HepG2 (cell line): ENCODE measurements around the gene PXT1. TPM values are rescaled to one million over a fixed set of nuclear protein-coding genes. Genes with fewer than 3 reads are reported as not detected.
A peak's percentile ranks its signal among the peaks of the same experiment; 100 is the strongest.

Experiments
- CEBPG ChIP-seq: IDR thresholded peaks from 2 replicates; pipeline ENCODE4 v1.6.1; 2016
- KLF6 ChIP-seq: IDR thresholded peaks from 2 replicates; pipeline ENCODE4 v1.8.0; 2016; ENCODE audit warnings: missing biosample characterization, missing genetic modification reagents
- MATR3 ChIP-seq: sonication (generic); formaldehyde crosslinking; IDR thresholded peaks from 2 replicates; pipeline ENCODE4 v1.4.0; 2020; ENCODE audit warnings: missing genetic modification reagents
- MYC ChIP-seq: sonication (generic); formaldehyde crosslinking; IDR thresholded peaks from 2 replicates; pipeline ENCODE4 v1.9.0; 2021; ENCODE audit warnings: missing genetic modification reagents, borderline replicate concordance
- MYNN ChIP-seq: sonication (generic); formaldehyde crosslinking; IDR thresholded peaks from 2 replicates; pipeline ENCODE4 v1.4.0; 2020; ENCODE audit warnings: mild to moderate bottlenecking, low read depth, missing genetic modification reagents
- NCOA5 ChIP-seq: sonication (generic); formaldehyde crosslinking; IDR thresholded peaks from 2 replicates; pipeline ENCODE4 v1.4.0; 2020; ENCODE audit warnings: missing genetic modification reagents
- NKX3-1 ChIP-seq: sonication (generic); formaldehyde crosslinking; IDR thresholded peaks from 2 replicates; pipeline ENCODE4 v1.5.0; 2020; ENCODE audit warnings: missing genetic modification reagents
- PAF1 ChIP-seq: IDR thresholded peaks from 2 replicates; pipeline ENCODE4 v1.6.1; 2016; ENCODE audit warnings: missing genetic modification reagents, missing compliant biosample characterization
- PHF5A ChIP-seq: IDR thresholded peaks from one replicate; pipeline ENCODE4 v1.6.1; 2018; ENCODE audit warnings: low read depth, missing genetic modification reagents; ENCODE audit not compliant: unreplicated experiment
- REL ChIP-seq: sonication (generic); formaldehyde crosslinking; conservative IDR thresholded peaks from 2 replicates; pipeline ENCODE4 v1.8.0; 2022; ENCODE audit warnings: mild to moderate bottlenecking, missing genetic modification reagents, moderate library complexity
- ZBTB21 ChIP-seq: sonication (generic); formaldehyde crosslinking; IDR thresholded peaks from 2 replicates; pipeline ENCODE4 v1.4.0; 2020; ENCODE audit warnings: missing genetic modification reagents
- ZNF17 ChIP-seq: sonication (generic); formaldehyde crosslinking; IDR thresholded peaks from 2 replicates; pipeline ENCODE4 v1.5.0; 2020; ENCODE audit warnings: mild to moderate bottlenecking, missing genetic modification reagents
- ZNF224 ChIP-seq: sonication (generic); formaldehyde crosslinking; IDR thresholded peaks from 2 replicates; pipeline ENCODE4 v1.5.0; 2020; ENCODE audit warnings: mild to moderate bottlenecking, missing genetic modification reagents
- ZNF260 ChIP-seq: sonication (generic); formaldehyde crosslinking; IDR thresholded peaks from 2 replicates; pipeline ENCODE4 v1.4.0; 2020; ENCODE audit warnings: missing genetic modification reagents, low read depth, mild to moderate bottlenecking, borderline replicate concordance
- ZNF382 ChIP-seq: sonication (generic); formaldehyde crosslinking; IDR thresholded peaks from 2 replicates; pipeline ENCODE4 v1.5.0; 2020; ENCODE audit warnings: missing genetic modification reagents, mild to moderate bottlenecking, borderline replicate concordance
- ZNF567 ChIP-seq: sonication (generic); formaldehyde crosslinking; IDR thresholded peaks from 2 replicates; pipeline ENCODE4 v1.8.1; 2023; ENCODE audit warnings: mild to moderate bottlenecking, missing genetic modification reagents, borderline replicate concordance
- polyA plus RNA-seq, 8 experiments: library from polyadenylated mRNA; depleted of rRNA in 3 of 8; stranded (reverse) in 7 of 8; unstranded in 1 of 8; fragments of >200 nt; fragmentation: Illumina TruSeq in 4 of 8; extraction: Trizol in 4 of 8; gene quantifications; 2 replicates each; pipeline versions ENCODE4 v1.2.1 to v1.2.3, GENCODE V29; 2011 to 2016; ENCODE audit warnings: low read depth in 4 of 8, missing spikeins in 1 of 8, mixed read lengths in 1 of 8; ENCODE audit not compliant: insufficient read depth in 1 of 8
- total RNA-seq, 5 experiments: library from RNA; depleted of rRNA; stranded (reverse); fragments of >200 nt; fragmentation: Illumina TruSeq; extraction: Trizol; gene quantifications; 2 replicates each; pipeline ENCODE4 v1.2.3, GENCODE V29; 2016; ENCODE audit warnings: low read depth in 1 of 5
- TF ChIP-seq, protein P1 (sequence below): sonication (generic); formaldehyde crosslinking; IDR thresholded peaks from 2 replicates; pipeline ENCODE4 v1.4.0; 2020; ENCODE audit warnings: mild to moderate bottlenecking, missing genetic modification reagents
- TF ChIP-seq, protein P2 (sequence below): sonication (generic); formaldehyde crosslinking; IDR thresholded peaks from 2 replicates; pipeline ENCODE4 v1.4.0; 2020; ENCODE audit warnings: missing genetic modification reagents
- TF ChIP-seq, protein P3 (sequence below): sonication (generic); formaldehyde crosslinking; IDR thresholded peaks from 2 replicates; pipeline ENCODE4 v1.4.0; 2020; ENCODE audit warnings: mild to moderate bottlenecking, low read depth, missing genetic modification reagents
- TF ChIP-seq, protein P4 (sequence below): sonication (generic); formaldehyde crosslinking; conservative IDR thresholded peaks from 2 replicates; pipeline ENCODE4 v1.5.0; 2020; ENCODE audit warnings: missing genetic modification reagents

Gene PXT1
- total and polyA plus RNA-seq, 2 of the 13 experiments (the other 11 are each of a cell fraction or from before 2014, with no cell fraction given): 0.04 TPM; not detected in 1

DNA sequence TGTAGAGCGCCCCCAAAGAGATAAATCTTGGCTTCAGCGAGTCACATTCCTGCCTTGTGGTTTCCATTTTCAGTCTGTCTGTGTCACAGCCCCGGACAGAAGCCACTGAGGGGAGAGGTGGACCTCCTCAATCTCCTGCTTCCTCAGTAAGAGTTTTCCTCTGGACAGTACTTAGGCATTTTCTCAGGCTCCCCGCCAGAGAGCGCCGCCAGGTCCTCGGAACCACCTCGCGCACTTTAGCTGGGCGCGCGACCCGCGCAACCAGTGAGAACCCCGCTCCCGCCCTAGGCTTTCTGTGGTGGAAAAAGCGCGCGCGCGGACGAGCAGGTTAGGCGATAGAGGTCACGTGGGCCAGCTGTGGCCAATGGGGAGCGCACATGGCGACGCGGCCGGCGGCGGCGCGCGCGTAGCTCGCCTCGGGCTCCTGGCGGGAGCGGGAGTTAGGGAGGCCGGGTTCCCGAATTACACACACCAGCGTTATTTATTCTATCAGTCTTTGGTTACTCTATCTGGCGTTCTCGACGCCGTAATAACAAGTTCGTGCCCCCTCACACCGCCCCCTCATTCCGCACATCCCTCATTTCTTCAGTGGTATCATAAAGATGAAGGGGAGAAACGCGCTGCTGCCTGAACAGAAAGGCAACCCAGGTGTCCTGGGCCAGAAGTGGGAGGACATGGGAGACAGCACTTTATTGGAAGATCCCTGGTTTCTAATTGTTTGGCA, 19.4 kb downstream of the PXT1 start (continued):
- peak; percentile 57; the same call in 1 of the 2 replicates for TF ChIP-seq ZNF567 (CRISPR knock-in tag)
- TF ChIP-seq, protein P1, sequence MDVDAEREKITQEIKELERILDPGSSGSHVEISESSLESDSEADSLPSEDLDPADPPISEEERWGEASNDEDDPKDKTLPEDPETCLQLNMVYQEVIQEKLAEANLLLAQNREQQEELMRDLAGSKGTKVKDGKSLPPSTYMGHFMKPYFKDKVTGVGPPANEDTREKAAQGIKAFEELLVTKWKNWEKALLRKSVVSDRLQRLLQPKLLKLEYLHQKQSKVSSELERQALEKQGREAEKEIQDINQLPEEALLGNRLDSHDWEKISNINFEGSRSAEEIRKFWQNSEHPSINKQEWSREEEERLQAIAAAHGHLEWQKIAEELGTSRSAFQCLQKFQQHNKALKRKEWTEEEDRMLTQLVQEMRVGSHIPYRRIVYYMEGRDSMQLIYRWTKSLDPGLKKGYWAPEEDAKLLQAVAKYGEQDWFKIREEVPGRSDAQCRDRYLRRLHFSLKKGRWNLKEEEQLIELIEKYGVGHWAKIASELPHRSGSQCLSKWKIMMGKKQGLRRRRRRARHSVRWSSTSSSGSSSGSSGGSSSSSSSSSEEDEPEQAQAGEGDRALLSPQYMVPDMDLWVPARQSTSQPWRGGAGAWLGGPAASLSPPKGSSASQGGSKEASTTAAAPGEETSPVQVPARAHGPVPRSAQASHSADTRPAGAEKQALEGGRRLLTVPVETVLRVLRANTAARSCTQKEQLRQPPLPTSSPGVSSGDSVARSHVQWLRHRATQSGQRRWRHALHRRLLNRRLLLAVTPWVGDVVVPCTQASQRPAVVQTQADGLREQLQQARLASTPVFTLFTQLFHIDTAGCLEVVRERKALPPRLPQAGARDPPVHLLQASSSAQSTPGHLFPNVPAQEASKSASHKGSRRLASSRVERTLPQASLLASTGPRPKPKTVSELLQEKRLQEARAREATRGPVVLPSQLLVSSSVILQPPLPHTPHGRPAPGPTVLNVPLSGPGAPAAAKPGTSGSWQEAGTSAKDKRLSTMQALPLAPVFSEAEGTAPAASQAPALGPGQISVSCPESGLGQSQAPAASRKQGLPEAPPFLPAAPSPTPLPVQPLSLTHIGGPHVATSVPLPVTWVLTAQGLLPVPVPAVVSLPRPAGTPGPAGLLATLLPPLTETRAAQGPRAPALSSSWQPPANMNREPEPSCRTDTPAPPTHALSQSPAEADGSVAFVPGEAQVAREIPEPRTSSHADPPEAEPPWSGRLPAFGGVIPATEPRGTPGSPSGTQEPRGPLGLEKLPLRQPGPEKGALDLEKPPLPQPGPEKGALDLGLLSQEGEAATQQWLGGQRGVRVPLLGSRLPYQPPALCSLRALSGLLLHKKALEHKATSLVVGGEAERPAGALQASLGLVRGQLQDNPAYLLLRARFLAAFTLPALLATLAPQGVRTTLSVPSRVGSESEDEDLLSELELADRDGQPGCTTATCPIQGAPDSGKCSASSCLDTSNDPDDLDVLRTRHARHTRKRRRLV (CRISPR knock-in tag): peak; percentile 87
- TF ChIP-seq, protein P2, sequence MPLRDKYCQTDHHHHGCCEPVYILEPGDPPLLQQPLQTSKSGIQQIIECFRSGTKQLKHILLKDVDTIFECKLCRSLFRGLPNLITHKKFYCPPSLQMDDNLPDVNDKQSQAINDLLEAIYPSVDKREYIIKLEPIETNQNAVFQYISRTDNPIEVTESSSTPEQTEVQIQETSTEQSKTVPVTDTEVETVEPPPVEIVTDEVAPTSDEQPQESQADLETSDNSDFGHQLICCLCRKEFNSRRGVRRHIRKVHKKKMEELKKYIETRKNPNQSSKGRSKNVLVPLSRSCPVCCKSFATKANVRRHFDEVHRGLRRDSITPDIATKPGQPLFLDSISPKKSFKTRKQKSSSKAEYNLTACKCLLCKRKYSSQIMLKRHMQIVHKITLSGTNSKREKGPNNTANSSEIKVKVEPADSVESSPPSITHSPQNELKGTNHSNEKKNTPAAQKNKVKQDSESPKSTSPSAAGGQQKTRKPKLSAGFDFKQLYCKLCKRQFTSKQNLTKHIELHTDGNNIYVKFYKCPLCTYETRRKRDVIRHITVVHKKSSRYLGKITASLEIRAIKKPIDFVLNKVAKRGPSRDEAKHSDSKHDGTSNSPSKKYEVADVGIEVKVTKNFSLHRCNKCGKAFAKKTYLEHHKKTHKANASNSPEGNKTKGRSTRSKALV (CRISPR knock-in tag): peak; percentile 59; the same call in 1 of the 2 replicates
- TF ChIP-seq ZBTB21 (CRISPR knock-in tag): no peak
- TF ChIP-seq KLF6: peak; percentile 80
- no peak for TF ChIP-seq NKX3-1 (CRISPR knock-in tag)
- TF ChIP-seq ZNF260 (CRISPR knock-in tag): no peak
- no peak; the same call in 1 of the 2 replicates for TF ChIP-seq ZNF17 (CRISPR knock-in tag)
- peak; percentile 98 for TF ChIP-seq MYNN
- TF ChIP-seq, protein P3, sequence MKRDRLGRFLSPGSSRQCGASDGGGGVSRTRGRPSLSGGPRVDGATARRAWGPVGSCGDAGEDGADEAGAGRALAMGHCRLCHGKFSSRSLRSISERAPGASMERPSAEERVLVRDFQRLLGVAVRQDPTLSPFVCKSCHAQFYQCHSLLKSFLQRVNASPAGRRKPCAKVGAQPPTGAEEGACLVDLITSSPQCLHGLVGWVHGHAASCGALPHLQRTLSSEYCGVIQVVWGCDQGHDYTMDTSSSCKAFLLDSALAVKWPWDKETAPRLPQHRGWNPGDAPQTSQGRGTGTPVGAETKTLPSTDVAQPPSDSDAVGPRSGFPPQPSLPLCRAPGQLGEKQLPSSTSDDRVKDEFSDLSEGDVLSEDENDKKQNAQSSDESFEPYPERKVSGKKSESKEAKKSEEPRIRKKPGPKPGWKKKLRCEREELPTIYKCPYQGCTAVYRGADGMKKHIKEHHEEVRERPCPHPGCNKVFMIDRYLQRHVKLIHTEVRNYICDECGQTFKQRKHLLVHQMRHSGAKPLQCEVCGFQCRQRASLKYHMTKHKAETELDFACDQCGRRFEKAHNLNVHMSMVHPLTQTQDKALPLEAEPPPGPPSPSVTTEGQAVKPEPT: 0 out of 2 replicates have a peak, but pooled peaks have one; percentile 39
- no peak for TF ChIP-seq NCOA5 (CRISPR knock-in tag)
- TF ChIP-seq MYC (CRISPR knock-in tag): peak; percentile 86
- no peak for TF ChIP-seq ZNF382
- TF ChIP-seq, protein P4, sequence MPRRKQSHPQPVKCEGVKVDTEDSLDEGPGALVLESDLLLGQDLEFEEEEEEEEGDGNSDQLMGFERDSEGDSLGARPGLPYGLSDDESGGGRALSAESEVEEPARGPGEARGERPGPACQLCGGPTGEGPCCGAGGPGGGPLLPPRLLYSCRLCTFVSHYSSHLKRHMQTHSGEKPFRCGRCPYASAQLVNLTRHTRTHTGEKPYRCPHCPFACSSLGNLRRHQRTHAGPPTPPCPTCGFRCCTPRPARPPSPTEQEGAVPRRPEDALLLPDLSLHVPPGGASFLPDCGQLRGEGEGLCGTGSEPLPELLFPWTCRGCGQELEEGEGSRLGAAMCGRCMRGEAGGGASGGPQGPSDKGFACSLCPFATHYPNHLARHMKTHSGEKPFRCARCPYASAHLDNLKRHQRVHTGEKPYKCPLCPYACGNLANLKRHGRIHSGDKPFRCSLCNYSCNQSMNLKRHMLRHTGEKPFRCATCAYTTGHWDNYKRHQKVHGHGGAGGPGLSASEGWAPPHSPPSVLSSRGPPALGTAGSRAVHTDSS: no peak
- no peak for TF ChIP-seq PAF1 (CRISPR knock-in tag)
- TF ChIP-seq MATR3 (CRISPR knock-in tag): no peak
- 0 out of 2 replicates have a peak, but pooled peaks have one; percentile 43 for TF ChIP-seq ZNF224 (CRISPR knock-in tag)
- peak; percentile 87 for TF ChIP-seq PHF5A (CRISPR knock-in tag)
- TF ChIP-seq CEBPG (CRISPR knock-in tag): no peak; the same call in 1 of the 2 replicates
- TF ChIP-seq REL (CRISPR knock-in tag): no peak
